ENCODE data around the gene MUC6.
"Not testable (repeated sequence)": the region's sequence is repeated elsewhere in the genome, so short reads cannot be mapped to it uniquely, and the experiment has no call there.

The MUC6 gene

GRCh38 chr11:980438-981357 is 55.8 kb downstream of the MUC6 start:
- peak; percentile 53 for DNase-seq

- no peak for DNase-seq
Measured at GRCh38 chr11:978781-979180, 57.7 kb downstream of the MUC6 start.

GRCh38 chr11:977830-978720 is 58.4 kb downstream of the MUC6 start:
- DNase-seq: no peak

GRCh38 chr11:976431-977160 is 59.9 kb downstream of the MUC6 start:
- DNase-seq: peak; percentile 60

- peak; percentile 50 for DNase-seq
Measured at GRCh38 chr11:975827-976226, 60.7 kb downstream of the MUC6 start.

DNA sequence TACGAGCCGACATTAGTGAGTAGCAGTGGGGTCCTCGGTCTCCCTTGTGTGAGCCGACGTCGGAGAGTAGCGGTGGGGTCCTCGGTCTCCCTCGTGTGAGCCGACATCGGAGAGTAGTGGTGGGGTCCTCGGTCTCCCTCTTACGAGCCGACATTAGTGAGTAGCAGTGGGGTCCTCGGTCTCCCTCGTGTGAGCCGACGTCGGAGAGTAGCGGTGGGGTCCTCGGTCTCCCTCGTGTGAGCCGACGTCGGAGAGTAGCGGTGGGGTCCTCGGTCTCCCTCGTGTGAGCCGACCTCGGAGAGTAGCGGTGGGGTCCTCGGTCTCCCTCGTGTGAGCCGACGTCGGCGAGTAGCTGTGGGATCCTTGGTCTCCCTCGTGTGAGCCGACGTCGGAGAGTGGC is 61.1 kb downstream of the MUC6 start:
- not testable (repeated sequence) for DNase-seq

- DNase-seq: no peak
Measured at GRCh38 chr11:973237-973636, 63.3 kb downstream of the MUC6 start.

GRCh38 chr11:972523-973211 is 63.9 kb downstream of the MUC6 start:
- DNase-seq: no peak

GRCh38 chr11:971731-972365 is 64.7 kb downstream of the MUC6 start:
- no peak for DNase-seq

DNA sequence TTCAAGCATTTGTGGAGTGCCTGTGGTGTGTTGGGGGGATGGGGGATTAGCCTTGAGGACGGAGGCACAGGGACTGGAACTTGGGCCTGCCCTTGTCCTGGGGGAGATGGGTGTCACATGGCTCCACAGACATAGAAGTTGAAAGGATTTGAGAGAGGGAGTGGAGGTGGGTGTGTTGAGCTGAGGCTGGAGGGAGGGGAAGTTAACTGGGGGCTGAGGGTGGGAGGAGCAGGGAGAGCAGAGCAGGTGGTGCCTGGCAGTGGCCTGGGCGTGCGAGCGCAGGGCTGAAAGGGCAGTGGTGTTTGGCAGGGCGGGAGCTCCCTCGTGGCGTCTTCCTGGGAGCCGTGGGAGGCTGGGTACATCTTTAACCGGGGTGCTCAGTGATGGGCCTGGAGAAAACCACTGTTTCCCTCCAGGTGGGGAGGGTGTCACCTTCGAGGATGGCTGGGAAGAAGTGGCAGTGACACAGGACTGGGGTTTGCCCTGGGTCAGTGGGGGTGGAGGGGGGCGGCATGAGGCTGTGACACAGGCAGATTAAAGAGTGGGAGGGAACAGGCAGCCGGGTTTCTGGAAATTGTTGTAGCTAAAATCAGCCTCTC is 65.3 kb downstream of the MUC6 start:
- DNase-seq: no peak

- no peak for DNase-seq
Measured at GRCh38 chr11:970319-970871, 66.1 kb downstream of the MUC6 start.

DNA sequence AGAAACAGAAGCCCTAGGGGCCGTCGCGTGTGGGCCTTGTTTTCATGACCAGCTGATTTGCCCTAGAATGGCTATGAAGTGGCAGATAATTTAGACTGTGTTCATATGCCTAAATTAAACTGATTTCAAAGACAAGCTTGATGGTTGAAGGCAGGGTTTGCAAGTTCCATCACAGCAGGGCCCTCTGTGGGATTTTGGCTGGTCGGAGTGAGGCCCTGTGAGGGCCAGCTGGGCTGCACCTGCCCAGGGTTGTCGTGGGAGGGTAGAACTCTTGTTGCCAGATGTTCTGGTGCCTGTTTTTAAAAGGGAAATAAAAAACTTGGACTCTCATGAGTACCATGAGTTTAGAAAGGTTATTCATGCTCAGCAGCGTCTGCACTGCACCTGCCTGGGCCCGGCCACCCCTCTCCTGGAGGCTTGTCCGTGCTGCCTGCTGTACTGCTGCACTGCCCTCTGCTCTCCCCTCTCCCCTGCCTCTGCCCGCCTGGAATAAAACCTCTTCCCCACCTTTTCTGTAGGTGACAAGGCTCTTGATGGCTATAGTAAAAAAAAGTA is 66.8 kb downstream of the MUC6 start:
- DNase-seq: no peak

DNA sequence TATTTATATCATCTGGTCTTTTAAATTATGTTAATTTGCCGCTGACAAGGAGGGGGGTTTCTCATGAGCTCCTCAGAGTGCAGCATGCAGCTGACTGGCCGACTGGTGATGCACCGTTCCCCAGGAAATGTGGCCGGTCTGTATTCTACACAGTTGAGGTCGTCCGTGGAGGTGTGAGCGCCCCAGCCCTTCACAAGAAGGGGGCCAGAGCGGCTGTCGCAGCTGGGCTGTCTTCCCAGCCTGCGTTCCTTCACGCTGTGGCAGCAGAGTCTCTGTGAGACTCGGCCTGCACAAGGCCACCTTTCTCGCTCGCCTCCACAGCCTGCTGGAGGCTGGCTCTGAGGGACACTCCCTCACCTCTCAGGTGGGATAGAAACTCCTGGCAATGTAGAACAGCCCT is 67.7 kb downstream of the MUC6 start:
- DNase-seq: no peak

- no peak for DNase-seq
Measured at GRCh38 chr11:967995-968751, 68.3 kb downstream of the MUC6 start.

GRCh38 chr11:965206-965775 is 71.2 kb downstream of the MUC6 start:
- DNase-seq: no peak

GRCh38 chr11:963852-964251 is 72.7 kb downstream of the MUC6 start:
- no peak for DNase-seq
